DND-41 (cell line): ENCODE data around the gene FAM20C.

Experiments
- EZH2 ChIP-seq: IDR thresholded peaks from 3 replicates; pipeline ENCODE4 v1.6.1; 2012; ENCODE audit warnings: borderline replicate concordance, low read depth, mild to moderate bottlenecking, moderate library complexity, low read length, inconsistent platforms; ENCODE audit not compliant: severe bottlenecking
- TF ChIP-seq, protein P1 (sequence below): IDR thresholded peaks from 2 replicates; pipeline ENCODE4 v1.5.1; 2012; ENCODE audit warnings: borderline replicate concordance, low read length, moderate library complexity, mild to moderate bottlenecking; ENCODE audit not compliant: poor library complexity, severe bottlenecking; ENCODE audit errors: extremely low read depth

DNA sequence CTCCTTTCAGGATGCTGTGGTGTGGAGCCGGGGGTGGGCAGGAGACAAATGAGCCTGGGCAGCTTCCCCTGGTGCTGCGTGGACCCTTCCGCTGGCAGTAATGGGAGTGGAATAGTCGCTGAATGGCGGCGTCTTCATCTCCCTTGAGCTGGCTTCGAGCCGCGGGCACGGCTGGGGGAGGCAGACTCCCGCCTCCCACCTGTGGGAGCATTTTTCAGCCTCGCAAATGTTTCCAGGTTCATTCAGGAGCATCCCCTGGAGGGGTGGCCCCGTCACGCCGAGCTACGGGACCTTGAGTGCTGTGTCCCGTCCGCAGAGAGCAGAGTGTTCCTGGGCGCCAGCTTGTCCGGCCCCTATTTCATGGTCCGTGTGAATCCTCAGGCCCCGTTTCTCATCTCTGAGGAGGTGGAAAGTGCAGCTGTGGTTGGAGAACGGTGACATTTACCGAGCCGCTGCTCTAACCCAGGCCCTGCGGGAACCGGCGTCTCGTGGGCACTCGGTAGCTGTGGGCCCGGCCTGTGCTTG, 18.1 kb downstream of the FAM20C start:
- TF ChIP-seq, protein P1, sequence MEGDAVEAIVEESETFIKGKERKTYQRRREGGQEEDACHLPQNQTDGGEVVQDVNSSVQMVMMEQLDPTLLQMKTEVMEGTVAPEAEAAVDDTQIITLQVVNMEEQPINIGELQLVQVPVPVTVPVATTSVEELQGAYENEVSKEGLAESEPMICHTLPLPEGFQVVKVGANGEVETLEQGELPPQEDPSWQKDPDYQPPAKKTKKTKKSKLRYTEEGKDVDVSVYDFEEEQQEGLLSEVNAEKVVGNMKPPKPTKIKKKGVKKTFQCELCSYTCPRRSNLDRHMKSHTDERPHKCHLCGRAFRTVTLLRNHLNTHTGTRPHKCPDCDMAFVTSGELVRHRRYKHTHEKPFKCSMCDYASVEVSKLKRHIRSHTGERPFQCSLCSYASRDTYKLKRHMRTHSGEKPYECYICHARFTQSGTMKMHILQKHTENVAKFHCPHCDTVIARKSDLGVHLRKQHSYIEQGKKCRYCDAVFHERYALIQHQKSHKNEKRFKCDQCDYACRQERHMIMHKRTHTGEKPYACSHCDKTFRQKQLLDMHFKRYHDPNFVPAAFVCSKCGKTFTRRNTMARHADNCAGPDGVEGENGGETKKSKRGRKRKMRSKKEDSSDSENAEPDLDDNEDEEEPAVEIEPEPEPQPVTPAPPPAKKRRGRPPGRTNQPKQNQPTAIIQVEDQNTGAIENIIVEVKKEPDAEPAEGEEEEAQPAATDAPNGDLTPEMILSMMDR = no peak
- TF ChIP-seq EZH2 = no peak
